HG03378 (cell line): ENCODE data around the gene ACTR1A.
"Not testable (repeated sequence)": the region's sequence is repeated elsewhere in the genome, so short reads cannot be mapped to it uniquely, and the experiment has no call there.

Source experiments
- ATAC-seq: cut with Tn5 transposase; IDR thresholded peaks from one replicate; pipeline ENCODE4 v1.9.1; 2021; ENCODE audit warnings: mild to moderate bottlenecking, moderate library complexity; ENCODE audit not compliant: unreplicated experiment

The ACTR1A gene

DNA sequence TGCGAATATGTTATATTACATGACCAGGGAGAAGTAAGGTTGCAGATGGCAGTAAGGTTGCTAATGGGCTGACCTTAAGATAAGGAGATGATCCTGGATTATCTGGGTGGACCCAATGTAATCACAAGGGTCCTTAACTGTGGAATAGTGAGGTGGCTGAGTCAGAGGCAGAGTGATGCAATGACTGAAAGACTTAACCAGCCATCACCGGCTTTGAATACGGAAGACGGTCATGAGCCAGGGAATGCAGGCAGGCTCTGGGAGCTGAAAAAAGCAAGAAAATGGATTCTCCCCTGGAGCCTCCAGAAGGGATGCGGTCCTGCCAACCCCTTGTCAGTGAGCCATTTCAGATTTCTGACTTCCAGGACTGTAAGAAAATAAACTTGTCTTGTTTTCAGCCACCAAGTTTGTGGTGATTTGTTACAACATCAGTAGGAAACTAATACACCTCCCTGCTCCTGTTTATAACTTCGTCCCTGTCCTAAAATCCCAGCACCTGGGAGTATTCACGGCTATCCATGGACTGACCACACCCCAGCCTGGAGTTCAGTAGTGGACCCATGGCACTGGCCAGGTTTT, 46.5 kb downstream of the ACTR1A start:
- no peak for ATAC-seq

DNA sequence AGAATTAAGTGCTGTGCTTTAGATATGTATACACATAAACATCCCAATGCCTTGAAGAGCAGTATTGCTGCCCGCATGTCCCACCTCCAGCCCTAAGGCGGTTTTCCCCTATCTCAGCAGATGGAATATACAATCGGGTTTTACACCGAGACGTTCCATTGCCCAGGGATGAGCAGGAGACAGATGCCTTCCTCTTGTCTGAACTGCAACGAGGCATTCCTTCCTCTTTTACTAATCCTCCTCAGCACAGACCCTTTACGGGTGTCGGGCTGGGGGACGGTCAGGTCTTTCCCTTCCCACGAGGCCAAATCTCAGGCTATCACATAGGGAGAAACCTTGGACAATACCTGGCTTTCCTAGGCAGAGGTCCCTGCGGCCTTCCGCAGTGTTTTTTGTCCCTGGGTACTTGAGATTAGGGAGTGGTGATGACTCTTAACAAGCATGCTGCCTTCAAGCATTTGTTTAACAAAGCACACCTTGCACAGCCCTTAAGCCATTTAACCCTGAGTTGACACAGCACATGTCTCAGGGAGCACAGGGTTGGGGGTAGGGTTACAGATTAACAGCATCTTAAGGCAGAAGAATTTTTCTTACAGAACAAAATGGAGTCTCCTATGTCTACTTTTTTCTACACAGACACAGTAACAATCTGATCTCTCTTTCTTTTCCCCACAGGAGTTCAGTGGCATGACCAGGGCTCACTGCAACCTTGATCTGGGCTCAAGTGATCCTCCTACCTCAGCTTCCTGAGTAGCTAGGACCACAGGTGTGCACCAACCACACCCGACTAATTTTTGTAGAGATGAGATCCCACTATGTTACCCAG, 47.6 kb downstream of the ACTR1A start:
- ATAC-seq, result not testable (repeated sequence)

DNA sequence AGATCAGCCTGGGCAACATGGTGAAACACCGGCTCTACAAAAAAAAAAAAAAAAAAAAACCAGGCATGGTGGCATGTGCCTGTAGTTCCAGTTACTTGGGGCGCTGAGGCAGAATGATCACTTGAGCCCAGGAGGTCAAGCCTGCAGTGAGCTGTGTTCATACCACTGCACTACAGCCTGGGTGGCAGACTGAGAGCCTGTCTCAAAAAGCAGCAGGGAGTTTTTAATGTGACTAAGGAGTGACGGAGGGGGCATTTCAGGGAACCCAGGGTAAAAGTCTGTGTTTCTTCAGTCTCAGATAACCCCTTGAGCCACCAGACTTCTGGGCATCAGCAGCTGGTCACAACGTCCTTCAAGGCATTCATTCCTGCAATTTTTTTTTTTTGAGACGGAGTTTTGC, 49.0 kb downstream of the ACTR1A start:
- no peak for ATAC-seq

DNA sequence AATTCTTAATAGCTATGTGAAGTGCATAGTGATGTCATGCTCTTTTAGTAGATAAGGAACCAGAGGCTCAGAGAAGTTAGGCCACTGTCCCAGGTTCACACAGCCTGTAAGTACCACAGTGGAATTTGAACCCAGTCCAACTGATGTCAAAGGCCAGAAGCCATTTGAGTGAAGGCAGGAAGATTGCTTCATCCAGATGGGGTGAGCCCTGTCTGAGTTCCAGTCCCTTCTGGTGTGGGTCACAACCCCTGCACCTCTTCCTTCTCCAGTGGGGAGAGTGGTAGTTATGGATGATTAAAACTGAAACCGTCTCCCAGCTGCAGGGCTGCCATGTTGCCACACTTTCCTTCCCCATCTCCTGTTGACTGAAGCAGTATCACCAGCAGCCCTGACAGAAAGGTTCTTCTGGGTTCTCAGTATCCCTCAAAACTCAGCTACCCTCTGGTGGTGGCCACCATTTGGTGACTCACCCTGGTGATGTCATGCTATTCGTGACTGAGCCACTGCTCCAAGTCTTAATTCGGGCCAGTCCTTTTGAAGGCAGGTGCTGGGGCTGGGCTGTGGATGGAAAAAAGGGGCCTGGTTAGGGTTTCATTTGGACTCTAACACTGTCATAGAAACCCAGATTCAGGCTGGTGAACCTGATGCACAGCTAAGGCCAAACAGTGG, 49.7 kb downstream of the ACTR1A start:
- ATAC-seq, result no peak

DNA sequence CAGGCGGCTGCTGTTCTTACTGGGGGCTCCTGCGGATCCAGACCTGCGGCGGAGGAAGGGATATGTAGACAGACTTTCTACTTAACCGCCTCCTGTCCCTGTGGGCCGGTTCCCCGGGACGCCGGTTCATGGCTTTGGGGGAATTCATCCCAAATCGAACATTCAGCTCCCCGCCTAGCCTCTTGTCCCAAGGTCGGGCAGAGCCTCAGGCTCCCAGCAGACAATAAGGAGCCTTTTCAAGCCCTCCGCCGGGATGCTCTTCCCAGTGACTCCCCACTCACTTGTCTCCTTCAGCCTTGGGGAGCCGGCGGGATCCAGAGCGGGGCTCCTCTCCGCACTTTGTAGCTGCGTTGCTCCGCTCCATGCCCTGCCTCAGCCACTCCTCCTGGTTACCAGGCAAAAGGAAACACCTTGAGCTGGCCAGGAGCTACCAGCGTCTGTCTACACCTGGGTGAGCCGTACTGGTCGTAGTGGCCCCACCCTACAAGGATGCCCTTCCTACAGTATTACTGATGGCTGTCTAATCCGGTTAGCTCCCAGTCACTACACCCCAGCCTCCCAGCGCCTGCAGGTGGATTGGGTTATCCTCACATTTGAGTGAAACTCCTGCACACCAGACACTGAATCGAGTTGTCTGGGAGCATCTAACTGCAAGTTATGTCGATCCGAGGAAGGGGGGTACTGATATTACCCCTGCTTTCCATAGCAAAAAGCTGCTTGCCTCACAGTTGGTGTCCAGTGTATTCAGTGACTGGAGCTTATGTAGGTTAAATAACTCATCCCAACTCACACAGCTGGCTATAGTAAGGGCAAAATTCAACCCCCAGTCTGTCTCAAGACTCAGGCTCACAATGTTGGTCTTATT, 51.2 kb downstream of the ACTR1A start, which contains the start of gene C10orf95:
TSS of gene C10orf95 (minus strand) at position 439 of the 865 bp plus-strand sequence. CDS start 450 bp downstream, outside the sequence.
- peak; percentile 6 for ATAC-seq

DNA sequence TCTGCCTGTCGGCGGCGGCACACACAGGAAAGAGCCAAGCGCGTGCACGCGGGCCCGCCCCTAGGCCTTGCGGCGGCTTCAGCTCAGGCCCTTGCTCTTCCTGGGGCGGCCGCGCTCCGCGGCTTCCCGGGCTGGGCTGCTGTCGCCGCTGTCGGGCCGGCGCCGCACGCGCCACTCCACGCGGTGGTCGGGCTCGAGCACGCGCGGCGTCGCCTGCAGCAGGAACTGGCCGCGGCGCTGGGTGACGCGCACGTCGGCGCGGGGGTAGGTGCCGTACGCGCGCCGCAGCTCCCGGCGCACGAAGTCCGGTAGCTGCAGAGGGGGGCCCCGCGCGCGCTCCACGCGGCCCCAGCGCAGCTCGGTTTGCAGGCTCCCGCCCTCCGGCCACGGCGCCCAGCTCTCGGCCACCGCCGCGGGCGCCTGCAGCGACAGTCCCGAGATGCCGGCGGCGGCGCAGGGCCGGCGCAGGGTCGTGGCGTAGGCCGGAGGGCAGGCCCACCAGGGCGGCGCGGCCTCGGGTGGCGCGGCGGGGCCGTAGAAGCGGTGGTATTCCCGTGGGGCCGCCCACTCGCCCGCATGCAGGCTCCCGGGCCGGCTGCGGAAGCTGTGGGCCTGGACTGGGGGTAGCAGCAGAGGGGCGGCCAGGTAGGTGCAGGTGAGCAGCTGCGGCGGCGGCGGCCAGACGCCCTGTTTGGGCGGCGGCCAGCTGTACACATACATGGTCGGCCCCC, 52.0 kb downstream of the ACTR1A start:
- peak; percentile 39 for ATAC-seq

DNA sequence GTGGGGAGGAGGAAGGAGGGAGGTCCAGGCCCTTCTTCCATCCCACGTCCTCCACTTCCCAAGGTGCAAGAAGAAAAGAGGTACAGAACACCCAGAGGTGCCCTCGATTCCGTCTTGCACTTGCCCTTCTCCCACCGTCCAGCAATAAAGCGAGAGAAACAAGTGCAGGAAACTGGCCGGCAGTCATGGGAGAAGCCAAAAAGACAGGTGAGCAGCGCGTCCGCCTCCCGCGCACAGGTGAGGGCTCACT, 52.5 kb downstream of the ACTR1A start:
- no peak for ATAC-seq

DNA sequence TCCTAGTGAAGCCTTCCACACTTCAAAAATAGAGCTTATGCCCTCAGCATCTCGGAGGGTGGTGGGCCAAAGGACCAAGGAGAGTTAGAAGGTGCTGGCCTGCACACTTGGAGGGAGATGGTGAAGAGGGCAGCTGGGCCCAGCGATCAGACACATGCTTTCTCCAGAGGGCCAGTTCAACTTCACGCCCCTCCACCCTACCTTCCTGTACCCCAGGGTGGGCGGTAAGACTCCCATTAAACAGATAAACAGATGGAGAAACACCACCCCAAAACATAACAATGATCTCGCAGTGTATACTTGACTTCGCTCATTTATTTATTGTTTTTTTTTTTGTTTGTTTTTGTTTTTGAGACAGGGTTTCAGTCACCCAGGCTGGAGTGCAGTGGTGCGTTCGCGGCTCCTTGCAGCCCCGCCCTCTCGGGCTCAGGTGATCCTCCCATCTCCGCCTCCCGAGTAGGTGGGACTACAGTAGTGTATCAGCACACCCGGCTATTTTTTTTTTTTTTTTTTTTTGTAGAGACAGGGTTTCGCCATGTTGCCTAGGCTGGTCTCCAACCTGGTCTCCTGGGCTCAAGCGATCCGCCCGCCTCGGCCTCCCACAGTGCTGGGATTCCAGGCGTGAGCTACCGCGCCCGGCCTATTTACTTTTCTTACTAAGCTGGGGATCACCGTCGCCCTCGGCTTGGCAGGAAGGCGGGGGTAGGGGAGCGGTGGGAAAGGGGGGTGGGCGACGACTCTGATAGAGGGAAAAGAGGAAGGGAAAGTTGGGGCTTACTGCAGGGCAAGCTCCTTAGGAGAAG, 53.0 kb downstream of the ACTR1A start:
- no peak for ATAC-seq

DNA sequence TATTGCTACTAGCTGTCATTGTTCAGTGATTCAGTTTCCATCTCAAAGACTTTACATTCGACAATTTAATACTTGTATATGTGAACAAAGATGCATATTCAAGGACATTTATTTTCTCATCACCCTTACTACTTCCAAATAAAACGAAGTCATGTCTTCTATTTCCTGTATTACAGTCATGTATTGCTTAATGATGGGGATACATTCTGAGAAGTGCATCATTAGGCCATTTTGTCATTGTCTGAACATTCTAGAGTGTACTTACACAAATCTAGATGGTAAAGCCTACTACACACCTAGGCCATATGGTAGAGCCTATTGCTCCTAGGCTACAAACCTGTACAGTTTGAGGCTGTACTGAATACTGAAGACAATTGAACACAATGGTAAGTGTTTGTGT, 57.7 kb downstream of the ACTR1A start:
- ATAC-seq, result no peak

DNA sequence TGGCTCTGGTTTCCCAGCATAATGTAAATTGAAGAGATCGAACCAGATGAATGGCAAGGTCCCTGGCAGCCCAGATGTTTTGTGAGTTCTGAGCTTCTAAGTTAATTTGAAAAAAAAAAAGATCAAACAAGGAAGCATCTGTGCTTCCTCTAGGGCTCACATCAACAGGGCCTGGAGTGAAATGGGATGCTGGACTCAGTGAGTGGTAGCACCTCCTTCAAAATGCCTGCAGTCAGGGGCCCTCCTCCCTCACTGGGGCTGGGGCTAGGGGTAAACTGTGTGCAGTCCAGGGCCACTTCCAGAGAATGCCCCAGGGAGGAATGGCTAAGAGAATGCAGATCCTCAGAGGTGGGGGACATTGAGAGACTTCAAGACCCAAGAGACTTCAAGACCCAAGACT, 64.1 kb downstream of the ACTR1A start:
- no peak for ATAC-seq

DNA sequence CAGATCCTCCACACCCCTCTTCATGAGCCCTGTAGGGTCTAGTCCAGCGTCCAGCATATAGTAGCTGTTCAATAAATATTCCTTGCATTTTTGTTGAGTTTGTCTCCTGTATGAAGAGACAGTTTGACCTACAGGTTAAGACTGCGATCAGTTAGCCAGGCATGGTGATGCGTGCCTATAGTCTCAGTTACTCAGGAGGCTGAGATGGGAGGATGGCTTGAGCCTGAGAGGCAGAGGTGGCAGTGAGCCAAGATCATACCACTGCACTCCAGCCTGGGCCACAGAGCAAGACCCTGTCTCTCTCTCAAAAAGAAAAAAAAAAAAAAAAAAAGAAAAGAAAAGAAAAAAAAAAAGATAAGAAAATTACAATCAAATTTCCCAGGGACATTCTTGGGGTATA, 65.0 kb downstream of the ACTR1A start:
- ATAC-seq, result no peak

DNA sequence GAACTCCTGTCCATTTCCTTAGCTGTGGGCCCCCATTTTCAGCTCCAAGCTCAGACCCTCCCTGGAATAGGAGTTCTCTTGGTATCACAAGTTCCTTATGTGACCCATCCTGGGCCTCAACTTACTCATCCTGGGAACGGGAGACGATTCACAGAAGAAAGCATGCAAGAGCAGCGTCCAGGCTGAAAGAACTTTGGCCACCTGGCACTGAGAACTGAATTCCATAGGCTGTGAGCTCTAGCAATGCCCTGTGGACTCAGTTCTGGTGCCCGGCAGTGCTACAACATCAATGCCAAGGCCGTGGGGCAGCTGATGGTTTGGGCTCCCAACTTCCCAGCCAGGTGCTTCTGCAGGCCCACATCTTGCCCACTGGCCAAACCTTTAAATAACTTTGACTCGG, 66.2 kb downstream of the ACTR1A start:
- ATAC-seq, result no peak

DNA sequence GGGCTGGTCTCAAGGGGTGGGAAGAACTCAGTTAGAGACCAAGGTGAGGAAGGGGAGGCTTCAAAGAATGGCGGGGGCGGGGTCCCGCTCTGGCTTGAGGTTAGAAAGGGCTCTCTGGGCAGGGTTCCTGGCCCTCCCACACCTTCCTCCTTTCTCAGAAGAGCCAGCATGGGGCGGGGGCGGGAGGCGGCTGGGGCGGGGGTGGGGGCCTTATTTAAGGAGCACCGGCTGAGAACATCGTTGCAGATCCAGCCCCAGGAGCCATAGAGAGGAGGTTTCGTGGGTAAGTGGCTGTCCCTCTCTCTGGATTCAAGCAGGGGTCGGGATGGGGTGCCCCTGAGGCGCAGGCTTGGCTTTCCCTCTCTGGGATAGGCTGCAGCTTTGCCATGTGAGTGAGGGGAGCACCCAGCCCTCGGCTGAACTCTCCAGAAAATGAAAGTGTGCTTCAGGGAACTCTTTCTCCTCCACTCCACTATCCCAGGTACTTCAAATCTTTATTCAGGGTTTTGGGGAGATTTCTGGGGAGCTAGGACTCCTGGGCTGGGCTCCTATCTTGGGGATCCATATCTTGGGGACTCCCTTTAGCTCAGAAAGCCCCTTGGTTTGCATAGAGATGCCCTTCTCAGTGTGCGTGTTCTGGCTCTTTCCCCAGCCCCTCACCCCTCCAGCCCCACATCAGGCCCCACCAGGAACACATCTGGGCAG, 66.8 kb downstream of the ACTR1A start:
- no peak for ATAC-seq

DNA sequence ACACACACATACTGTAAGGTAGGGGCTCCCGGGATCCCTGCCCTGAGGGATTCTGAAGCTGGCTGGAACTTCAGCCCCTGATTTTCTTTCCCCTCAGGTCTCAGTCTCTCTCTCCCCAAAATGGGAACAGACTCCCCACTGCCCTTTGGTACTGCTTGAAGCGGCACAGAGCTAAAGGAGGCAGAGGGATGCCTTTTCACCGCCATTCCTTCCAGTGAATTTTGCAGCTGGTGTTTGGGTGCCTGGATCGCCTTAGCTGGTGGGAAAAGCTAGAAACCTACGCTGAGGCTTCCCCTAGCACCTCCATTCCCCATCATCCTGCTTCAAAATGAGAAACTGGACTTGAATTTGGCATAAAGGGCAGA, 67.4 kb downstream of the ACTR1A start:
- no peak for ATAC-seq

DNA sequence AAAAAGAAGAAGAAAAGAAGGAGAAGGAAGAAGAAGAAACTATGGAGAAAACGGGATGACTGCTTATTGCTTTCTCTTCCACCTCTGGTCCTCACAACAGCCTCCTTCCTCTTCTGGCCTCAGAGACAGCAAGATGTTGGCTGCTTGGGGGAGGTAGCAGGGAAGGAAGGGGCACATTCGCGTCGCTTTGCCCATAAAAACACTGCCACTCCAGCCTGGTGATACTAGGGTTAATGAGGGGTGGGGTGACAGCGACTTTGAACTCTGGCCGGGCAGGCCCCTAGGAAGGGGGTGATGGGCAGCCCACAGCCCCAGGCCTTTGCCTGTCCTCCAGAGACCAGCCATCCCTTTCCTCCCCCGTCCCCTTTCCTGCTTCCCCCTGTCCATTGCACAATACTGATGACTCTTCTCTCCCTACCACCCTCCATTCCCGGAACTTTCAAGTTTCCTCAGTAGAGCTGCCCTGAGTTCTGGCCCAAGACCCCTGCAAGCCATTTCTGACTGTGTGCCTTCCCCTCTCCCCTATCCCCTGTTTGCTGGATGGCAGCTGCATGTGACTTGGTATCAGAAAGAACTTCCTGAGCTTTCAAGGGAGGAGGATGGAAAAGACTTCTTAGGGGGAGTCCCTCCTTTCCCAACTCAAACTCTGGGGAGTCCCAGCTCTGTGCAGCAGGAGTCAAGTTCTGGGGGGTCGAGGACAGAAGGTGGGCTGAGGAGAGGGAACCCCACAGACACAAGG, 67.9 kb downstream of the ACTR1A start:
- no peak for ATAC-seq

DNA sequence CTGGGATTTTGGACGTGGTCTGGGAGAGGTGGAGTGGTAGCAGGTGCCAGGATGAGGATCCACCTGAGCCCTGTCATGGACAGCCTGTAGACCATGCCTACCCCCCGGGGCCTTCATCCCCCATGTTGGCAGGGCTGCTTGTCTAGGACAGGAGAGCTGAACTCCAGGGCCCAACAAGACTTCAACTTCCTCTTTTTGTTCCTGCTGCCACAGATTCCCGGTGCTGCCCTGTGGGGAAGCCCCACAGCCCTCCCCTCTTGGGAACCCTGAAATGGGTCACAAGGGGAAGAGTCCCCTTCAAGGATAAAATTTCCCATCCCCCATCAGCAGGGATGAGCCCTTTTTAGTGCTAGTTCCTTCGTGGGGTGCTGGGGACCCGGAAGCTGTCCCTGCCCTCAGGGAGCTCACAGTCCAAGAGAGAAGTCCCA, 68.9 kb downstream of the ACTR1A start:
- ATAC-seq, result no peak

DNA sequence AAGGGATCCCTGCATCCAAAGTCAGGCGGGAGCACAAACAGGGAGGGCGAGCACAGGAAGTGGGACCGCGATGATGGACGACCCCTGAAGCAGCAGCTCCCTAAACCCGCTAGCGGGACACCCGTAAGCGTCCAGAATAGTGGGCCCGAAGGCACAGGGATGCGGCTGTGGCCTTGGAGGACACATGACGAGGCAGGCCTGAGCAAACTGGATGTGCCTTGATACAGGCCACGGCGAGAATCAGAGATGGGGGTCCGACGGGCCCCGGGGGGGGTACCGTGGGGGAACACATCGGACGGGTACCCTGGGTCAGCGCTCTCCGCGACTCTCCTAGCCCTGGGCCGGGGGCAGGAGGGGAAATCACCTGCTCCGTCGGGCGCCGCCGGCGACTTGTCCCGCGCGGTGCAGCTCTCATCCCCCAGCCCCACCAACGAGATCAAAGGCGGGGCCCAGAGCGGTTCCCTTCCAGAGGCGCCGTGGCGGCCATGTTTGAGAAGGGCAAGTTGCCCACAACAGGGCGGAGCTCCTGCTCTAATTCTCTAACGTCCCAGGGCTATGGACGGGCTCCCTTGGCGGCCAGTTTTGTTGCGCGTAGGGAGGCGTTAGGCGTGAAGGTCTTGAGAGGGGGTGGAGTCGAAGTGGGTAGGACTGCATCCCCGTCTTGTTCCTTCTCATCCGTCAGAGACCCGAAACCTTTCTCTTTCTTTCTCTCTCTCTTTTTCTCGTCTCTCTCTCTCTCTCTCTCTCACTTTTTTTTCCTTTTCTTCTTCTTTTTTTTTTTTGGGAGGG, 70.2 kb downstream of the ACTR1A start, which contains the start of gene CUEDC2:
TSS of gene CUEDC2 (minus strand) at position 413 of the 789 bp plus-strand sequence. CDS start 7,386 bp downstream, outside the sequence.
- ATAC-seq, result peak; percentile 76
